ENCODE data around the gene ST6GALNAC3. TPM values are rescaled to one million over a fixed set of nuclear protein-coding genes. Genes with fewer than 3 reads are reported as not detected.

Gene ST6GALNAC3
- total RNA-seq, 1 donor from 2014 or later: 62.3 TPM

DNA sequence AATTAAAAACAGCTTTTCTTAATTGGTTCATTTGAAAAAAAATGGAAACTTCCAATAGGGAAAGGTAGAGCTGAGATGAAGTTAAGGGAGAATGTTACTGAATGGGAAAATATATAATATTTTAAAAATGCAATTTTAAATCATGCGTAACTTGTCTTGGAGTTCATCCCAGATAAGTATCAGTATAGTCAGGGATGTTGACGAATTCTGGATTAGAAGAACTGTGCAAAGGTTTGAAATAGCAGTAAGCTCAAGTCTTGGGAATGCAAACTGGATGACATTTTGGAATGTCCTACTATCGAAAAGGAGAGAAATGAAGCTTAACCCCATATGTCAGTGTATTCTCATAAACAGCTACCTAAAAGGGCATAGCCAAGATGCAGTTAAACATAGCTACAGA, 4.0 kb upstream of the ST6GALNAC3 start:
- Mint-ChIP-seq H3K27ac (no peak overlapping the region), H3K36me3 (no peaks in the 10 kb centered on the region), H3K9me3 (peaks cover 4% of the 10 kb centered on the region), H3K4me1 (peaks cover 28% of the 10 kb centered on the region), H3K27me3 (ENCODE audit: low read depth) (no peaks in the 10 kb centered on the region), H3K4me3 (no peak overlapping the region)
- no peak for DNase-seq (ENCODE audit: low spot score in 2 of 2, unreplicated experiment in 2 of 2)
- TF ChIP-seq, protein P1, sequence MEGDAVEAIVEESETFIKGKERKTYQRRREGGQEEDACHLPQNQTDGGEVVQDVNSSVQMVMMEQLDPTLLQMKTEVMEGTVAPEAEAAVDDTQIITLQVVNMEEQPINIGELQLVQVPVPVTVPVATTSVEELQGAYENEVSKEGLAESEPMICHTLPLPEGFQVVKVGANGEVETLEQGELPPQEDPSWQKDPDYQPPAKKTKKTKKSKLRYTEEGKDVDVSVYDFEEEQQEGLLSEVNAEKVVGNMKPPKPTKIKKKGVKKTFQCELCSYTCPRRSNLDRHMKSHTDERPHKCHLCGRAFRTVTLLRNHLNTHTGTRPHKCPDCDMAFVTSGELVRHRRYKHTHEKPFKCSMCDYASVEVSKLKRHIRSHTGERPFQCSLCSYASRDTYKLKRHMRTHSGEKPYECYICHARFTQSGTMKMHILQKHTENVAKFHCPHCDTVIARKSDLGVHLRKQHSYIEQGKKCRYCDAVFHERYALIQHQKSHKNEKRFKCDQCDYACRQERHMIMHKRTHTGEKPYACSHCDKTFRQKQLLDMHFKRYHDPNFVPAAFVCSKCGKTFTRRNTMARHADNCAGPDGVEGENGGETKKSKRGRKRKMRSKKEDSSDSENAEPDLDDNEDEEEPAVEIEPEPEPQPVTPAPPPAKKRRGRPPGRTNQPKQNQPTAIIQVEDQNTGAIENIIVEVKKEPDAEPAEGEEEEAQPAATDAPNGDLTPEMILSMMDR (IDR thresholded peaks at IDR 0.05; ENCODE audit: unreplicated experiment): no peak

- H3K27me3 Mint-ChIP-seq (ENCODE audit: low read depth): no peaks in the 10 kb centered on the region
- H3K27ac Mint-ChIP-seq: peak overlapping the region; percentile 80
- no peak for DNase-seq (ENCODE audit: low spot score in 2 of 2, unreplicated experiment in 2 of 2)
- peak overlapping the region; percentile 54 for H3K4me3 Mint-ChIP-seq
- H3K4me1 Mint-ChIP-seq: peaks cover 39% of the 10 kb centered on the region
- TF ChIP-seq, protein P1 (IDR thresholded peaks at IDR 0.05; ENCODE audit: unreplicated experiment): no peak
- no peaks in the 10 kb centered on the region for H3K36me3 Mint-ChIP-seq
- H3K9me3 Mint-ChIP-seq: no peaks in the 10 kb centered on the region
Measured at GRCh38 chr1:76073481-76073880, 1.1 kb upstream of the ST6GALNAC3 start.

GRCh38 chr1:76075188-76075489, 593 bp downstream of the ST6GALNAC3 start:
- TF ChIP-seq, protein P1 (IDR thresholded peaks at IDR 0.05; ENCODE audit: unreplicated experiment): no peak
- no peaks in the 10 kb centered on the region for H3K9me3 Mint-ChIP-seq
- H3K4me3 Mint-ChIP-seq: peak overlapping the region; percentile 90

GRCh38 chr1:76075877-76076276, 1.3 kb downstream of the ST6GALNAC3 start:
- Mint-ChIP-seq H3K27me3 (ENCODE audit: low read depth) (no peaks in the 10 kb centered on the region), H3K36me3 (no peaks in the 10 kb centered on the region), H3K4me3 (peak overlapping the region; percentile 90), H3K27ac (peak overlapping the region; percentile 97), H3K4me1 (peaks cover 53% of the 10 kb centered on the region), H3K9me3 (no peaks in the 10 kb centered on the region)
- DNase-seq (ENCODE audit: low spot score in 2 of 2, unreplicated experiment in 2 of 2): no peak
- TF ChIP-seq, protein P1 (IDR thresholded peaks at IDR 0.05; ENCODE audit: unreplicated experiment): no peak

More at GRCh38 chr1:76075188-76075489, 593 bp downstream of the ST6GALNAC3 start:
- H3K27me3 Mint-ChIP-seq (ENCODE audit: low read depth): no peaks in the 10 kb centered on the region
- H3K27ac Mint-ChIP-seq: peak overlapping the region; percentile 97
- H3K36me3 Mint-ChIP-seq: no peaks in the 10 kb centered on the region
- DNase-seq (ENCODE audit: low spot score in 2 of 2, unreplicated experiment in 2 of 2): no peak
- peaks cover 45% of the 10 kb centered on the region for H3K4me1 Mint-ChIP-seq

- Mint-ChIP-seq H3K4me1 (peaks cover 76% of the 10 kb centered on the region), H3K27me3 (ENCODE audit: low read depth) (no peaks in the 10 kb centered on the region), H3K27ac (peak overlapping the region; percentile 77)
Measured at GRCh38 chr1:76079475-76080227, 5.1 kb downstream of the ST6GALNAC3 start.

More at GRCh38 chr1:76079475-76080227, 5.1 kb downstream of the ST6GALNAC3 start:
- no peaks in the 10 kb centered on the region for H3K9me3 Mint-ChIP-seq
- no peaks in the 10 kb centered on the region for H3K36me3 Mint-ChIP-seq
- no peak overlapping the region for H3K4me3 Mint-ChIP-seq
- DNase-seq (ENCODE audit: low spot score in 2 of 2, unreplicated experiment in 2 of 2): no peak
- TF ChIP-seq, protein P1 (IDR thresholded peaks at IDR 0.05; ENCODE audit: unreplicated experiment): no peak

All from mesothelial cell of epicardium (in vitro differentiated cells).